Ureter (tissue), 1 donor: ENCODE results near the gene THSD4. TPM values are rescaled to one million over a fixed set of nuclear protein-coding genes. Genes with fewer than 3 reads are reported as not detected.
"Not testable (repeated sequence)": the region's sequence is repeated elsewhere in the genome, so short reads cannot be mapped to it uniquely, and the experiment has no call there.

ENCODE experiments used
- DNase-seq: peaks from one replicate; pipeline ENCODE4 v3.0.0-alpha.2; 2020; ENCODE audit warnings: low spot score
- total RNA-seq: library from RNA; stranded (reverse); gene quantifications from one replicate; pipeline ENCODE4 v1.2.4, GENCODE V29; 2023
- donor health status: DM: yes; HTN: yes; CAD: no.

Gene THSD4
- total RNA-seq, 1 donor from 2014 or later: 57.9 TPM

DNA sequence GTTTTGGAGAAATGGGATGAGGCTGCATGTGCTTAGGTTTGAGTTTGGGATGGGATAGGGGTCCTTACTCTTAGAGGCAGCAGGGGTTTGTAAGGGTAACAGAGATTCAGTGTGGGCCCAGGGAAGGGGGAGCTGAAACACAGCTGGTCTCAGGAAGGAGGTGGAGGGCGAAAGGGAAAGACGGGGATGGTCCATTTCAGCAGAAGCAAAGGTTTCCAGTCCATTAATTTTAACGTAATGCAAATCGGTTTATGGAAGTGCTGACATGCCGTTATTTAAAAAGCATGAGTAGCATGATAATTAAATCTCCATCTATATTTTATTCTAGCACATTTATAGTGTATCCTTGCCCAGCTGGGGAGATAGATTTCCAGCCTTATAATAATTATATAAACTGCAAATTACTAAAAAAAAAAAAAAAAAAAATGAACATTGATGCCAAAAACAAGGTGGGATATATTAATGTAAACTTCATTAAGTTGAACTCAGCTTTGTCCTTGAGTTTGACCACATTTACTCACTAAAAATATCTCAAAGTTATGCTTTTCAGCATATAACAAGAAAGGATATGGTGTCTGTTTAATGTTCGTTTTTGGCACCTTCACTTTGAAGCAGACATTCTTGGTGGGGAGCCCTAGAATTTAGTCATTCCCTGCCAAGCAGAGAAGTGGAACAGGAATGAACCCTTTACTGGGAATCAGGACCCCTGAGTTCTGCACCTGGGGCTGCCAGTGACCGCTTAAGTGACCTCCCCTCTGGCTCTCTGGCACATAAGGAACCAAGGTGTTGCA, 234.7 kb downstream of the THSD4 start:
- no peak for DNase-seq

DNA sequence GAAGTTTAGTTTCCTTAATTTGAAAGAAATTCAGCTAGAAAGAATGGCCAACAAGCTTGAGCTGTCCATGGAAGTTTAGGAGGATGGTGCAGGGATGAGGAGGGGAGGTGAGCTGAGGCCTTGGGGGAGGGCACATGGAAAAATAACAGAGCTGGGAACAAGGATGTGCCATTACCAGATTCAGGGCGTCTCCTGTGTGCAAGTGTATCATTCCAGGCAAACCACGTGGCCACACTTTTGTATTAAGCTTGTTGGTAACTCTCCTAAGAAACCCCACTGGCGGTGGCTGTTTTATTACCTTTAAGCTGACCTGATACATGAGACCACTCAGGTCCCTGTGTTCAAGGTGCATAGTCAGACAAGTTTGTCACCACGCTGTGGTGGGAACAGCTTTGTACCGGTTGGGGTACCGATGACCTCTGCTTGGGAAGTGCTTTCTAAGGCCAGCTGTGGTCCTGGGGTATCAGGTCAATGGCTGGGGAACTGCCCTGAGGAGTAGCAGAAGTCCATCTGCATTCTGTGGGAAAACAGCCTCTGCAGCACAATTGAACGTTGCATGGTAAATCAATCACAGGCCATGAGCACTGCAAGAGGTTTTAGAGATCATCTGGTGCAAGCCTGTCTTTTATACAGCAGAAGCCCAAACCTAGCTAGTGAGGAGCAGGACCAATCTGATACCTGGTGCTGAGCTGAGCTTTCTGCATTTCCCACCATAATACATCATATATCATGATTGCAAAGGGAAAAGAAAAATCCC, 235.5 kb downstream of the THSD4 start:
- no peak for DNase-seq

DNA sequence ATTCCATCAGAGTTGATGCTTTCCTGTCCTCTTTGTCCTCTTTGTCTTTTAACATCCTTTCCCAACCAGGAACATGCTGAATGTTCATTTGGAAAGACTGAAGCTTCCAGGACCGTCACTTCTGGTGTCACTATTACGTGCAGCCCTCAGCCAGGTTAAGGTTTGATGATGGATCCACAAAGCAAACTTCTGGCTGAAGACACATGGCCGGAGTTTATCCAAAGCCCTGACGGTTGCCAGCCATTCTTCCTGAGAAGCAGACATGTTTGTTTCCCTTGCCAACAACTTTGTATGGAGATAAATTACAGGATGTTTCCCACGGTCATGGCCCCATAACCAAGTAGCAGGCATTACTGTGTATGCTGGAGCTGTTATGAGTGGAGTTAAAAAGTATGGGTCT, 236.9 kb downstream of the THSD4 start:
- DNase-seq: no peak

DNA sequence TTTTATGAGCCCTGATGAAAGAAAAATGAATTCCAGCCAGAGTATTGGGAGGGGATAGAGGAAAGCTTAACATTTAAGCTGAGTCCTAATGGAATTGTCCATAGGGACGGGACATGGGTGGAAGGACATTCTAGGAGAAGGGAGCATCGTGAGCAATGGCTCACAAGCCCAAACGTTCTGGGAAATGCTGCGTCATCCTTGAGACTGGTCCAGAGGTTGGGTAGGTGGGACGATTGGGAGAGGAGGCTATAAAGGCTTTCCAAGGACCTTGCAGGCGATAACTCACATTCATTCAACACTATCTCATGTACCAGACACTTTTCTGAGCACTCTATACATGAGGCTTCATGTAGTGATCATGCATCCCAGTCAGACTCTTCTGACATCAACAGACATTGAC, 237.5 kb downstream of the THSD4 start:
- no peak for DNase-seq

DNA sequence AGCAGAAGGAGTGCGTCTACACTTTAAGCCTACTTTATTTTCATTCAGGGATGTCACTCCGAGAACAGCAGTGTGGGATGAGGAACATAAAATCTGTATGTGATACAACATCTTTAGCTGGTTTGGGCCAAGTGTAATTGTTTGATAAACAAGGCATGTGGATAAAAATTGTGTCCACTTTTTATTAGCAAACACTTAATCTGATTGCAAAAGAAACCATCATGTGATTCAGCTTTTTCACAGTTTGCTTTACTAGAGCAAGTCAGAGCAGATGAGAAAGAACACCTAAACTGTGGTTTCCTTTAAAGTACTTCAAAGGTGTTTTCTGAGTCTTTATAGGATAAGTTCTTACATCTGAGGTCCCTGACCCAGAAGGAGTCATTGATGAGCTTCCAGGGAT, 237.9 kb downstream of the THSD4 start:
- DNase-seq: no peak

DNA sequence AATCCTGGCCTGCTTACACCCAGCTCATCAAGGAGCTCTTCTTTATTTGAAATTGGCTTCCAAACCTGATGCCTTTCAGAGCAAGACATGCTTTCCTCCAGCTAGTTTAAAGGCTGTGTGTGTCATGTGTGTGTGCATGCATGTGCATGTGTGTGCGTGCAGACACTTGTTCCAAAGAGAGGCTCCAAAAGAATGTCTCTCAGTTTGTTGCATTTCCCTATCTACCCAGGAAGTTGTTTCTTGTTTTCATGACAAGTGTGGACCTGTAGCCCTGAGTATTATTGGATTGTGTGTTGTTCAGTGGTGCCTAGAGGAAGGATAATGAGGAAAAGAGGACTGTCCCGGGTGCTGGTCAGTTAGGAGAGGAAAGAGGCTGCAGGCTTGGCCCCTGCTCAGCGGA, 240.0 kb downstream of the THSD4 start:
- DNase-seq: peak; percentile 69

DNA sequence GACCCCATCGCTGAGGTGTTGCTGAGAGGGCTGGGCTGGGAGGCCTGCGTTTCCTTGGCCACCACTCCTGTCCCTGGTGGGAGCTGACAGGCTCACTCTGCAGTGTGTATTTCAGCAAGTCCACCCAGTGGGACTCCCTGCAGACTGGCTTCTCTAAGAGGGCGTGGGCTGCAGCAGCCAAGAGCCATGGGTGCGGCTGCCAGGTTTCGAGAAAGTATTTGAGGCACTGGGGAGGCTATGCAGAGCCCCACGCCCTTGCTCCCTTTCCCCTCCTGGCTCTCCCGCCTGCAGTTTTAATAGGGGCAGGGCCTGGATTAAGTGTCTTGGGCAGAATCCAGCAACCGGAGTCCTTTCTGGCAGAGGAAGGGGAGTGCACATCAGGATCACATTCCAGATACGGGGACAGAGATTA, 242.1 kb downstream of the THSD4 start:
- peak; percentile 64 for DNase-seq

DNA sequence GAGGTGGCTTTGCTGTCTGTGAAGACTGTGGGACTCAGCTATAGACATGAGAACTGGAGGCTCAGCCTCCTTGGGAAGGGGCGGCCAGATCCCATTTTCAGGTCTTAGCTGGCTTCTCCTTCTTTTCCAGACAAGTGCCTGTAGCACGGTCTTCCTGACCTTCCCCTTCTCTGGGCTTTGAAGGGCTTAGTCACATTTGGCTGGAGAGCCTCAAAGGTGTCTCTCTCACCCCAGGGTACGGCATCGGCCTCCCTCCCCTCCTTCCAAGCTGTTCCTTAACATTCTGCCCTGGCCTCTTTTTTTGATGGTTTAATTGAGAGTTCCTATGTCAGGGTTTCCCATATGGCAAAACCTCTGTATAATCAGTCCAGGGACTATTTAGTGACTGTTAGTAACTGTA, 242.7 kb downstream of the THSD4 start:
- DNase-seq: no peak

DNA sequence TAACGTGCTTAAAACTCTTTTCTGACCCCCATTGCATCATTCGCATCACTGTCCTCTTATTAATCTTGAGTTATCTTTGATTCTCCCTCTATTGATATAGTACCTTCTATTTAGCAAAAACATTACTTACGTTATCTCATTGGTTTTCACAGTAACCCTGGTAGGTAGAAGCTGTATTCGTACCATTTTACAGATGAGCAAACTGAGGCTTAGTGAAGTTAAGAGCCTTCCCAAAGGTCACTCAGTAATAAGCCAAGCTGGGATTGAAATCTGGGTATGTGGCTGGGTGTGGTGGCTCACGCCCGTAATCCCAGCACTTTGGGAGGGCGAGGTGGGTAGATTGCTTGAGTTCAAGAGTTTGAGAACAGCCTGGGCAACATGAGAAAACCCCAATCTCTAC, 244.0 kb downstream of the THSD4 start:
- no peak for DNase-seq

DNA sequence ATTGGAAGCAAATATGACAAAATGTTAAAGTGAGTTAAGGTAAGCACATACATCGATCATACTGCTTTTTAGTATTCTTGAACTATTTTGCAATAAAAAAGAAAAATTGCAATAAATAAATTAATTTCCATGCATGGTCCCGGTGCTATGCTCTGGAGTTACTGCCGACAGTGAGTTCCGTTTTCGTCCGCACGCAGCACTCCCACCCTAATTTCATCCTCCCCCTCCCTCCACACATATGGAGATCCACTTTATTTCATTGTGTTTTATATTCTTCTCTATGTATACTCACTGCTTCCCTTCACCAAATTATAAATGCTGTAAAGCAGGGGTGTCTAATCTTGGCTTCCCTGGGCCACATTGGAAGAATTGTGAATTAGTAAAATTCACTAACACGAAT, 247.3 kb downstream of the THSD4 start:
- no peak for DNase-seq

DNA sequence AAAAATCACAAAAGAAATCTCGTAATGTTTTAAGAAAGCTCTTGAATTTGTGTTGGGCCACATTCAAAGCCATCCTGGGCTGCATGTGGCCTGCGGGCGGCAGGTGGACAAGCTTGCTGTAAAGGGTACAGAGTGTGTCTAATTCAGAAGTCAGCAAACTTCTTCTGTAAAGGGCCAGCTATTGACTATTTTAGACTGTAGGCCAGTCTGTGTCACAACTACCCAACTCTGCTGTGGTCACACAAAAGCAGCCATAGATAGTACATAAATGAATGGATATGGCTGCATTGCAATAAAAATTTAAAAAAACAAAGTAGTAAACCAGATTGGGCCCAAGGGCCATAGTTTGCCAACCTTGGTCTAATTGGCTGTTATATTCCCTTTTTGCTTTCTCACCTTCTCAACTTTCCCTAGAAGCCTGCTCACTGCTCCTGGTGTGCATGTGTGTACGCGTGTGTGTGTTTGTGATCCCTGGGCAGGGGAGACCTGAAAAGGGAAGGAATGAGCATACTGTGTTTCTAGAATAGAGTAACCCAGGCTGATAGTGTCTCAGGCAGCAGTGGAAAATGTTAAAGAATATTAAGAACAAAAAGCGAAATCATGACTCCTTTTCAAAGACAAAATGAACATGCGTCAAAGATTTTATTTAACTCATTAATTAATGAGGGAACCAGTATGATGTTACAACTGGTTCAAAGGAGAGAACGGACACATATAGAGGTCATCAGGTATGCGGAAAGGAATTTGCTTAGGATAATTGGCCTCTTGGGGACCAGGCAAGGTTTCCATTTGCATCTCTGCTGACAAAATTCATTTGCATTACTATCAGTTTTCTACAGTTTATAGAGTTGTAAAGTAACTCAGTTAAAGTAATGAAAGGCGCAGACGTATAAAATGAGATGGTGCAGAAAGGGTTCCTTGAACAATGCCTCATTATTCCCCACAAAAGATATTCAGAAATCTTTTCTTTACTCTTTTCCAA, 248.0 kb downstream of the THSD4 start:
- no peak for DNase-seq

DNA sequence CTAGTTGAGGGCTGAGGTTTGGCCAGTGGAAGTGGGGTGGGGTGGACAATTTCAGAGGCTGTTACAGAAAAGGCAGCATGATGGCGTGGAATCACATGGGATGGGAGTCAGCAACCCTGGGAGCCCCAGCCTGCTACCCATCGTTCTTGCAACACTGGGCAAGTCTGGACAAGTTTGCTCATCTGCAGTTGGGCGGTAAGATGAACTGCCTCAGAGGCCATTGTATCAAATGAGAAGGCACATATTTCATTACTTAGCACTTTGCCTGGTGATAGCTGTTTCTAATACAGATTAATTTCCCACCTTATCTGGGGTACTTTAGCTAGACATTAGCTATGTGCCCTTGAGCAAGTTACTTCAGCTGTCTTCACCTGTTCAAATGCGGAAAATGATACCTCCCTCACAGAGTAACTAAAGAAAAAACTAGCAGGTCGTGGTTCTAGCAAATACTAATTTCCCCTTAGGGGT, 248.9 kb downstream of the THSD4 start:
- no peak for DNase-seq

DNA sequence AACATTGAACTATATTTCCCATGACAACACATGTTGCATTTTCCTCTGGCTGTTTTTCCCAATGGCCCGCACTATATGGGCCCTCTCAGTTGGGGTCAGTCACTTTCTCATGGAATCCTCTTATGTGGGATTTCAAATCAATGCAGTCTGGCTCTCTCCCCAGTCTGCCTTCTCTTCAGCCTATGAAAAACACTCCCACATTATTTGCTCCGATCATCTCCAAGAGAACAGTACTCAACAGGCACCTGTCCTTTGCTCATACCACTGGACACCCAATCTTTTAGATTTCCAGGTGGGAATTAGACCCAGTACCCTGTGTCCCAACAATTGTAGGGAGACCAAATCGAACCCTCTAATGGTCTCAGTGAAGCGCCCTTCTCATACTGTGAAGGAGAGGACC, 251.3 kb downstream of the THSD4 start:
- no peak for DNase-seq

DNA sequence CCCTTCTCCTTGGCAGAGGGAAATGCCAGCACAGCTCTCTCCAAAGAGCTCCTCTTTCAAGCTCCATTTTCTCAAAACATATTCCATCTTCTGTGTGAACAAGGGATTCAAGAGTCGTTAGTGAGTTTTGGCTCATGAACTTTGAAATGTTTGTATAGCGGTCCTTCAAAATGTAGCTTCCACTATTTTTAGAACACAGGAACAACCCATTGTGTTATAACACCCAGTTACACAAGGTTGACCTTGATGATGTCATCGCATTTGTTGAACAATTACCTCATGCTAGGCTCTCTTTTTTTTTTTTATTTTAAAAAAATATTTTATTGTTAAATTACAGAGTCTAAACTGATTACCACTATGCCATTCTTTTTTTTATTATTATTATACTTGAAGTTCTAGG, 251.7 kb downstream of the THSD4 start:
- no peak for DNase-seq

DNA sequence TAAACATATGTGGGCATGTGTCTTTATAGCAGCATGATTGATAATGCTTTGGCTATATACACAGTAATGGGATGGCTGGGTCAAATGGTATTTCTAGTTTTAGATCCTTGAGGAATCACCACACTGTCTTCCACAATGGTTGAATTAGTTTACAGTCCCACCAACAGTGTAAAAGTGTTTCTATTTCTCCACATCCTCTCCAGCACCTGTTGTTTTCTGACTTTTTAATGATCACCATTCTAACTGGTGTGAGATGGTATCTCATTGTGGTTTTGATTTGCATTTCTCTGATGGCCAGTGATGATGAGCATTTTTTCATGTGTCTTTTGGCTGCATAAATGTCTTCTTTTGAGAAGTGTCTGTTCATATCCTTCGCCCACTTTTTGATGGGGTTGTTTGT, 252.5 kb downstream of the THSD4 start:
- not testable (repeated sequence) for DNase-seq

DNA sequence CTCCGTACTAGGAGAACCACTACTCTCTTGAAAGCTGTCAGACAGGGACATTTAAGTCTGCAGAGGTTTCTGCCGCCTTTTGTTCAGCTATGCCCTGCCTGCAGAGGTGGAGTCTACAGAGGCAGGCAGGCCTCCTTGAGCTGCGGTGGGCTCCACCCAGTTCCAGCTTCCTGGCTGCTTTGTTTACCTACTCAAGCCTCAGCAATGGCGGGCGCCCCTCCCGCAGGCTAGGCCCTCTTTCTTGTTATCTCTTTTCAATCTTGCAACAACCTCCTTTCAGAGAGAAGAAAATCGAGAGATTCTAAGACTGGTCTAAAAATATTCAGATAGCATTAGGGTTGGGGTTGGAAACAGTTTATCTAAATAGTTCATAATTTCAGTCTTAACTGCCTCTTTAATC, 257.5 kb downstream of the THSD4 start:
- not testable (repeated sequence) for DNase-seq

DNA sequence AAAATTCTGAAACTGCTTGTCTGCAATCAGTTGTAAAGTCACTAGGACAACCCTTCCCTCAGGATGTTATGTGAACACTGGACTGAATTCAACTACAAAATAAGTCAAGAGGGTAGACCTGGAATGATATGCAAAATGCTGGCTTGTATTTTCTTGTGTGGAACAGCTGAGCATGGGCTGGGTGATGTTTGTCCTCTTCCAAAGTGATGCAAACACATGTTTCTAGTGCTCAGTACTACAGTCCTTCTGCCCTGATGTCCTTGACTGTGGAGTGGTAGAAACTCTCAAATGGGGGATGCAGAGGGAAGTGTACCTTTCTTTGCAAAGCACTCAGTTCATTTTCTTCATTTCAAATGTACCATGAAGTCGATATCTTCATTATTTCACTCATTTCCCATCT, 258.6 kb downstream of the THSD4 start:
- no peak for DNase-seq

DNA sequence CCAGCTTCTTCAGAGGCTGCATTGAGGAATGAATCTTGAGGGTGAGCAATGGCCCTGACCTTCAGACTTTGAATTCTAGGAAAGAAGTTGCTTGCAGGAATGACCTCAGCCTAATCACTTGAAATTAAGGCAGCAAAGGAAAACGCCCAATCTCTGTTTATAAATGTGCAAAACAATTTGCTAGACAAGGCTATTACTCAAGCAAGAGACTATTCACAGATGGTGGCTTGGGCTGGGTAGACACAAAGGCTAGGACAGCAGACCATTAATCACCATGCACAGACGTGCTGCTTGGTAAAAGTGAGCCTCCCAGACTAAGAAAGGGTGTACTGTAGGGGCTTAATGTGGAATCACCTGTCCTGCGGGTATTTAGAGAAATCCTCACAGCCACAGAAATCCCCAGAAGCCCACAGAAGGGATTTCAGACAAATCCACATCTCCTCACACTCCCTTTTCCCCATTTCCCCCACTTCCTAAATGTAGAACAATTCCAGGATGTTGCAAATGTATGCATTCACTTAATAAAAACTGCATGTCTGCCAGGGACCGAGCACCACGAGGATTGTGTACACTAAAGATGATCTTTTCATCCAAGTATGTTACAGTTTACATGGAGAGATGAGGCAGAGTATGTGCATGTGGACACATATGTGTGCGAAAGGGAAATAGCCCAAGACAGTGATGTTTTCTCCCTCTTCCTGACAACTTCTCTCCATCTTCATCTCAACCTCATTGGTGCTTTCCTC, 259.5 kb downstream of the THSD4 start:
- no peak for DNase-seq

DNA sequence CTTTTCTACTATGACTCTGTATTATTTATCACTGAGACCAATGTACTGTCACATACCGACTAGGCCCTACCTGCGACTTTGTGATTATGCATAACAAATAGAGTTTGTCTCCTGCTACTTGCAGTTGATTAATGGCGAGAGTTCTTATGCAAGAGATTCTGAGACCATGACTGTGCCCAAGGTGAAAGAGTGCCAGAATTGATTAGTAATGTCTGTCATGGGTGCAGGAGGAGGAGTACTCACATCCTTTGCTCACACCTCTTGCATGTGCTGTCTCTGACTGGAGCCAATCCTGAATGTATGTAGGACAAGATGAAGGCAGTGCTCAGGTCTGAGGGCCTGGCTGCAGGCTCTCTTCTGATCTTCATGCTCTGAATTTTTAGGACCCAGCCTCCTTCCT, 260.7 kb downstream of the THSD4 start:
- DNase-seq: no peak

DNA sequence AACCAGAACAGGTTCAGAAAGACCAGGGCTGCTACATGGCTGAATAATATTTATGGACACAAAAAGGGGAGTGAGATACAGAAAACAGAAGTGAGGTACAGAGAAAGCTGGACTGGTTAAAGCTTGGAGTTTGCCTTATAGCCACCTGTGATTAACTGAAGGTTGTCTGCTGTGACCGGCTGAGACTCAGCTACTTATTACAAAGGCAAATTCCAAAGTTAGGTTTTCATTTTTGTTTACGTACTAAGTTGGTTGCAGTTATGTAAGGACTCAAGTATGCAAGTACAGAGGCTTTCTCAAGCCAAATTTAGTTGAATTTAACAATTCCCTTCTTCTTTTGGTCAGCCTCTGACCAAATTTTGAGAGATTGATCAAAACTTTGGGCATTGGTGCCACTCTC, 264.6 kb downstream of the THSD4 start:
- DNase-seq: no peak

DNA sequence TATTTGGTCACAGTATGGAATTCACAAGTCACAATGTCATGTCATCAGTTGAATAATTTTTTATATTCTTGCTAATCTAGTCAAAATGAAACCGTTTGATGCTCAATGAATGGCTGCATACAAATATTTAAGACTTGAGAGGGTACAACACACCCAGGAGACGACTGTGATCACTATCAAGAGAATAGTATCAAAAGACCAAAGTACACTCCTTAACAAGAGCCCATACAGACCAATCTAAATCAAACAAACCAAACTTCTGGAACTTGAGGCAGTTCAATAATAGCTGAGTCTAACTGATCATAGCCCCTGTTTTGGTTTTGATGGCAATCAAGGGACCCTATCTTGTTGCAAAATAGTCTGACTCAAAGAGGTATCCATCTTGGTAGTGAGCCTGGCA, 265.1 kb downstream of the THSD4 start:
- DNase-seq: no peak
